HepG2 (cell line): ENCODE data around the gene ADAMTS12. TPM values are rescaled to one million over a fixed set of nuclear protein-coding genes. Genes with fewer than 3 reads are reported as not detected.

Experiments
- ATAC-seq: fragments of 200-7000 bp; cut with Tn5 transposase; 3 replicates; pipeline ENCODE4 v1.9.1; 2020; ENCODE audit warnings: mild to moderate bottlenecking, moderate library complexity
- BruUV-seq: library from RNA; stranded (reverse); fragments of 400-500 nt; replicated peaks from 2 replicates; lab custom pipeline; 2021; lab: Mats Ljungman, UMichigan
- CTCF ChIA-PET: fragments of 300-600 bp; formaldehyde crosslinking; extraction: SDS; loops from one replicate; lab custom pipeline; 2021; ENCODE audit warnings: low total read pairs, inconsistent platforms, low intra/inter-chr PET ratio; lab: Yijun Ruan, JAX
- POLR2A ChIA-PET: fragments of 350-600 bp; sonication (Branson Sonifier 250); formaldehyde crosslinking; loops from one replicate; lab custom pipeline; 2020; ENCODE audit warnings: antibody characterized with exemption, inconsistent platforms; lab: Yijun Ruan, JAX
- DNase-seq: peaks from one replicate; pipeline ENCODE4 v3.0.0-alpha.2; 2015; ENCODE audit warnings: low spot score
- FAIRE-seq: peaks from 3 replicates; lab custom pipeline; 2011; peaks lifted over from hg19 to GRCh38; lab: Jason Lieb, UNC
- H2AFZ ChIP-seq: one replicate; pipeline ENCODE4 v1.6.1; 2011; ENCODE audit warnings: low read length, inconsistent platforms
- H3K27ac ChIP-seq: fragments of 300-600 bp; 3 replicates; pipeline ENCODE4 v1.8.0; 2011; ENCODE audit warnings: mixed run types, mild to moderate bottlenecking, mixed read lengths, low read length, inconsistent platforms; ENCODE audit not compliant: insufficient read depth; ENCODE audit errors: extremely low read length
- H3K27me3 ChIP-seq, 2 experiments: fragments of 200-600 bp in 1 of 2; 2 replicates in 1 of 2; 3 replicates in 1 of 2; pipeline versions ENCODE4 v1.6.0 to v1.8.0; 2011; ENCODE audit warnings: low read length in 2 of 2, mild to moderate bottlenecking in 2 of 2, moderate library complexity in 2 of 2, inconsistent platforms in 1 of 2; ENCODE audit not compliant: insufficient read depth in 2 of 2, control insufficient read depth in 1 of 2
- H3K36me3 ChIP-seq, 2 experiments: fragments of 200-600 bp in 1 of 2; replicated peaks in 1 of 2; 2 replicates in 1 of 2; 3 replicates in 1 of 2; pipeline versions ENCODE4 v1.5.1 to v1.8.0; 2011; ENCODE audit warnings: low read length in 2 of 2, inconsistent platforms in 1 of 2; ENCODE audit not compliant: insufficient read depth in 2 of 2, control insufficient read depth in 1 of 2
- H3K4me1 ChIP-seq: 2 replicates; pipeline ENCODE4 v1.5.1; 2012; ENCODE audit warnings: low read length, inconsistent platforms; ENCODE audit not compliant: insufficient read depth
- H3K4me2 ChIP-seq: 2 replicates; pipeline ENCODE4 v1.6.0; 2011; ENCODE audit warnings: low read depth, low read length, inconsistent platforms
- H3K4me3 ChIP-seq, 3 experiments: fragments of 200-600 bp in 1 of 3; sonication (generic), shearing (Covaris generic) in 1 of 3; replicated peaks in 1 of 3; 2 replicates each; pipeline ENCODE4 v1.5.1; 2011 to 2016; ENCODE audit warnings: low read length in 3 of 3, inconsistent platforms in 2 of 3, low read depth in 2 of 3, mild to moderate bottlenecking in 2 of 3, control low read depth in 1 of 3, mixed read lengths in 1 of 3; ENCODE audit not compliant: insufficient read depth in 1 of 3
- H3K79me2 ChIP-seq: one replicate; pipeline ENCODE4 v1.6.1; 2011; ENCODE audit warnings: low read length, inconsistent platforms; ENCODE audit not compliant: insufficient read depth
- H3K9ac ChIP-seq: 2 replicates; pipeline ENCODE4 v1.6.0; 2011; ENCODE audit warnings: mild to moderate bottlenecking, low read depth, low read length, inconsistent platforms; ENCODE audit not compliant: insufficient read depth
- H3K9me3 ChIP-seq: 2 replicates; pipeline ENCODE4 v1.5.1; 2012; ENCODE audit warnings: mild to moderate bottlenecking, low read length
- H4K20me1 ChIP-seq: 2 replicates; pipeline ENCODE4 v1.6.0; 2011; ENCODE audit warnings: inconsistent platforms, mild to moderate bottlenecking, low read length, moderate library complexity; ENCODE audit not compliant: insufficient read depth
- KDM2A ChIP-seq: sonication (generic); formaldehyde crosslinking; IDR thresholded peaks from 2 replicates; pipeline ENCODE4 v1.4.0; 2020; ENCODE audit warnings: low read depth, missing genetic modification reagents, borderline replicate concordance
- PTBP1 ChIP-seq: fragments of 200-400 bp; formaldehyde crosslinking; IDR thresholded peaks from 2 replicates; pipeline ENCODE4 v1.6.1; 2018; ENCODE audit warnings: low read length, low read depth; ENCODE audit not compliant: poor library complexity, severe bottlenecking
- TBP ChIP-seq: sonication (generic); formaldehyde crosslinking; IDR thresholded peaks from 2 replicates; pipeline ENCODE4 v1.5.0; 2020; ENCODE audit warnings: missing genetic modification reagents
- TEAD3 ChIP-seq: optimal IDR thresholded peaks from 2 replicates; pipeline ENCODE3; 2016; ENCODE audit warnings: borderline replicate concordance
- TP53 ChIP-seq: sonication (generic); formaldehyde crosslinking; conservative IDR thresholded peaks from 2 replicates; pipeline ENCODE4 v1.4.0; 2020; ENCODE audit warnings: missing genetic modification reagents
- WIZ ChIP-seq: sonication (generic); formaldehyde crosslinking; IDR thresholded peaks from 2 replicates; pipeline ENCODE4 v1.5.1; 2020; ENCODE audit warnings: mild to moderate bottlenecking, missing genetic modification reagents
- ZNF572 ChIP-seq: sonication (generic); formaldehyde crosslinking; IDR thresholded peaks from 2 replicates; pipeline ENCODE4 v1.5.1; 2020; ENCODE audit warnings: mild to moderate bottlenecking, missing genetic modification reagents
- WGBS: methylation state at CpG from one replicate; pipeline ENCODE4 v1.1.6; 2017; ENCODE audit warnings: low lambda C conversion rate; 5-methylcytosine and 5-hydroxymethylcytosine counted together
- in situ Hi-C: cut with HindIII; loops from 2 replicates; pipeline ENCODE4 v1.10.0; 2017; ENCODE audit warnings: low pct_unique_long_range_greater_than_20kb; ENCODE audit not compliant: extremely low pct_ligation_motif_present
- intact Hi-C: fragments of 100-400 bp; cut with micrococcal nuclease; formaldehyde crosslinking; loops from one replicate; pipeline ENCODE4 v1.10.0; 2022; ENCODE audit not compliant: unreplicated experiment
- polyA plus RNA-seq, 8 experiments: library from polyadenylated mRNA; depleted of rRNA in 3 of 8; stranded (reverse) in 7 of 8; unstranded in 1 of 8; fragments of >200 nt; fragmentation: Illumina TruSeq in 4 of 8; extraction: Trizol in 4 of 8; gene quantifications; 2 replicates each; pipeline versions ENCODE4 v1.2.1 to v1.2.3, GENCODE V29; 2011 to 2016; ENCODE audit warnings: low read depth in 4 of 8, missing spikeins in 1 of 8, mixed read lengths in 1 of 8; ENCODE audit not compliant: insufficient read depth in 1 of 8
- total RNA-seq, 5 experiments: library from RNA; depleted of rRNA; stranded (reverse); fragments of >200 nt; fragmentation: Illumina TruSeq; extraction: Trizol; gene quantifications; 2 replicates each; pipeline ENCODE4 v1.2.3, GENCODE V29; 2016; ENCODE audit warnings: low read depth in 1 of 5
- TF ChIP-seq, protein P1 (sequence below): sonication (generic); formaldehyde crosslinking; IDR thresholded peaks from 2 replicates; pipeline ENCODE4 v1.5.1; 2020; ENCODE audit warnings: mild to moderate bottlenecking, missing genetic modification reagents, borderline replicate concordance
- TF ChIP-seq, protein P2 (sequence below): sonication (generic); formaldehyde crosslinking; IDR thresholded peaks from 2 replicates; pipeline ENCODE4 v1.4.0; 2020; ENCODE audit warnings: low read depth, mild to moderate bottlenecking, missing genetic modification reagents
- TF ChIP-seq, protein P3 (sequence below): sonication (generic); formaldehyde crosslinking; IDR thresholded peaks from 2 replicates; pipeline ENCODE4 v1.5.0; 2020; ENCODE audit warnings: mild to moderate bottlenecking, missing genetic modification reagents
- TF ChIP-seq, protein P4 (sequence below): sonication (generic); formaldehyde crosslinking; IDR thresholded peaks from 2 replicates; pipeline ENCODE4 v1.4.0; 2020; ENCODE audit warnings: mild to moderate bottlenecking, missing genetic modification reagents

Gene ADAMTS12
- total and polyA plus RNA-seq, 2 of the 13 experiments (the other 11 are each of a cell fraction or from before 2014, with no cell fraction given) = 0.03 TPM; not detected in 1

DNA sequence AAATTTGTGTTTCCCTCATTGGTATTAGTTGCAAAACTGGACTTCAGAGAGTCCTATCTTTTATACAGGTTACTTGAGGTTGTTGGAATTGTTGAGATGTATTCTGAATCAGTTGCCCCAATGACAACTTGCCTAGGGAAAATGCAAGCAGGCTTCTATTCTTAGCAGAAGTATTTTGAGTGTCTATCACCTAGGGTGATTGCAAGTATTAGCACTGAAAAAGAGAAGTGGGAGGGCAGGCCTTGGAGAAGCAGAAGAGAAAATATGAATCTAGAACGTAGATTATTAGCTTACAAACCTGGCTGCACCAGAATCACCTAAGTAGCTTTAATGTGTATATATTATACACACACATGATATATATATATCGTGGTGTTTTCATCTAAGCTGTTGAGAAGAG, 43.2 kb downstream of the ADAMTS12 start (continued):
- TF ChIP-seq ZNF572 (CRISPR knock-in tag) (no peak), WIZ (no peak), TBP (CRISPR knock-in tag) (no peak), KDM2A (CRISPR knock-in tag) (no peak), TEAD3 (CRISPR knock-in tag) (no peak), TP53 (no peak)
- TF ChIP-seq, protein P1, sequence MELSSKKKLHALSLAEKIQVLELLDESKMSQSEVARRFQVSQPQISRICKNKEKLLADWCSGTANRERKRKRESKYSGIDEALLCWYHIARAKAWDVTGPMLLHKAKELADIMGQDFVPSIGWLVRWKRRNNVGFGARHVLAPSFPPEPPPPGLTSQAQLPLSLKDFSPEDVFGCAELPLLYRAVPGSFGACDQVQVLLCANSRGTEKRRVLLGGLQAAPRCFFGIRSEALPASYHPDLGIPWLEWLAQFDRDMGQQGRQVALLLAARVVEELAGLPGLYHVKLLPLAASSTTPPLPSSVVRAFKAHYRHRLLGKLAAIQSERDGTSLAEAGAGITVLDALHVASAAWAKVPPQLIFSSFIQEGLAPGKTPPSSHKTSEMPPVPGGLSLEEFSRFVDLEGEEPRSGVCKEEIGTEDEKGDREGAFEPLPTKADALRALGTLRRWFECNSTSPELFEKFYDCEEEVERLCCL (CRISPR knock-in tag) = no peak

DNA sequence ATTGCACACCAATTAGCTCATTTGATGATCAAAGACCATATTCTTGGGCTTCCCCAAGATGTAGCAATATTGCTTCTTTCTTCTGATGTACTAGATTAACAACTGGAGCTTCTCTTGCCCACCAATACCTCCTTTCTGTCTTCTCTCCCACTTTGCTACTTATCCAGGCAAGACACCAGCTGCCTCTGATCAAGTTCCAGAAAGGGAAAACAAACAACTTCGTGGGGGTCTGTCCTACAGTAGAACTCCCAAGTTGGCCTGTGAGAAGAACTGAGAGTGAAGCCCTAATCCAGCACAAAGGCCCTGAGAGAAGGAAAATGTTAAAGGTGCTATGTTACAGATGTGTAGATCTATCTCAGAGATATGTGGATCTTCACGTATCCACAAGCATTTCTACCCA, 44.9 kb downstream of the ADAMTS12 start:
- Histone ChIP-seq H2AFZ (no peak overlapping the region), H4K20me1 (no peaks in the 10 kb centered on the region), H3K9ac (no peak overlapping the region), H3K27ac (no peak overlapping the region), H3K79me2 (no peaks in the 10 kb centered on the region), H3K4me1 (peaks cover 9% of the 10 kb centered on the region), H3K4me2 (no peak overlapping the region), H3K36me3 (no peaks in the 10 kb centered on the region), H3K4me3 (no peak overlapping the region), H3K9me3 (no peaks in the 10 kb centered on the region), H3K27me3 (no peaks in the 10 kb centered on the region; a peak in 1 of 5 replicates)
- 14% methylated on average over 2 of the region's 2 CpGs for WGBS
- intact Hi-C loops = no loop called here
- ChIA-PET CTCF (no interaction called here), POLR2A (no interaction called here)
- DNase-seq (no peak), ATAC-seq (no peak), FAIRE-seq (no peak)
- no TSS peak for BruUV-seq
- in situ Hi-C loops = no loop called here
- TF ChIP-seq, protein P2, sequence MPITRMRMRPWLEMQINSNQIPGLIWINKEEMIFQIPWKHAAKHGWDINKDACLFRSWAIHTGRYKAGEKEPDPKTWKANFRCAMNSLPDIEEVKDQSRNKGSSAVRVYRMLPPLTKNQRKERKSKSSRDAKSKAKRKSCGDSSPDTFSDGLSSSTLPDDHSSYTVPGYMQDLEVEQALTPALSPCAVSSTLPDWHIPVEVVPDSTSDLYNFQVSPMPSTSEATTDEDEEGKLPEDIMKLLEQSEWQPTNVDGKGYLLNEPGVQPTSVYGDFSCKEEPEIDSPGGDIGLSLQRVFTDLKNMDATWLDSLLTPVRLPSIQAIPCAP (CRISPR knock-in tag) = no peak
- TF ChIP-seq, protein P3, sequence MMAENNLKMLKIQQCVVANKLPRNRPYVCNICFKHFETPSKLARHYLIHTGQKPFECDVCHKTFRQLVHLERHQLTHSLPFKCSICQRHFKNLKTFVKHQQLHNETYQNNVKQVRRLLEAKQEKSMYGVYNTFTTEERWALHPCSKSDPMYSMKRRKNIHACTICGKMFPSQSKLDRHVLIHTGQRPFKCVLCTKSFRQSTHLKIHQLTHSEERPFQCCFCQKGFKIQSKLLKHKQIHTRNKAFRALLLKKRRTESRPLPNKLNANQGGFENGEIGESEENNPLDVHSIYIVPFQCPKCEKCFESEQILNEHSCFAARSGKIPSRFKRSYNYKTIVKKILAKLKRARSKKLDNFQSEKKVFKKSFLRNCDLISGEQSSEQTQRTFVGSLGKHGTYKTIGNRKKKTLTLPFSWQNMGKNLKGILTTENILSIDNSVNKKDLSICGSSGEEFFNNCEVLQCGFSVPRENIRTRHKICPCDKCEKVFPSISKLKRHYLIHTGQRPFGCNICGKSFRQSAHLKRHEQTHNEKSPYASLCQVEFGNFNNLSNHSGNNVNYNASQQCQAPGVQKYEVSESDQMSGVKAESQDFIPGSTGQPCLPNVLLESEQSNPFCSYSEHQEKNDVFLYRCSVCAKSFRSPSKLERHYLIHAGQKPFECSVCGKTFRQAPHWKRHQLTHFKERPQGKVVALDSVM (CRISPR knock-in tag) = no peak
- no peak for TF ChIP-seq PTBP1
- TF ChIP-seq, protein P4, sequence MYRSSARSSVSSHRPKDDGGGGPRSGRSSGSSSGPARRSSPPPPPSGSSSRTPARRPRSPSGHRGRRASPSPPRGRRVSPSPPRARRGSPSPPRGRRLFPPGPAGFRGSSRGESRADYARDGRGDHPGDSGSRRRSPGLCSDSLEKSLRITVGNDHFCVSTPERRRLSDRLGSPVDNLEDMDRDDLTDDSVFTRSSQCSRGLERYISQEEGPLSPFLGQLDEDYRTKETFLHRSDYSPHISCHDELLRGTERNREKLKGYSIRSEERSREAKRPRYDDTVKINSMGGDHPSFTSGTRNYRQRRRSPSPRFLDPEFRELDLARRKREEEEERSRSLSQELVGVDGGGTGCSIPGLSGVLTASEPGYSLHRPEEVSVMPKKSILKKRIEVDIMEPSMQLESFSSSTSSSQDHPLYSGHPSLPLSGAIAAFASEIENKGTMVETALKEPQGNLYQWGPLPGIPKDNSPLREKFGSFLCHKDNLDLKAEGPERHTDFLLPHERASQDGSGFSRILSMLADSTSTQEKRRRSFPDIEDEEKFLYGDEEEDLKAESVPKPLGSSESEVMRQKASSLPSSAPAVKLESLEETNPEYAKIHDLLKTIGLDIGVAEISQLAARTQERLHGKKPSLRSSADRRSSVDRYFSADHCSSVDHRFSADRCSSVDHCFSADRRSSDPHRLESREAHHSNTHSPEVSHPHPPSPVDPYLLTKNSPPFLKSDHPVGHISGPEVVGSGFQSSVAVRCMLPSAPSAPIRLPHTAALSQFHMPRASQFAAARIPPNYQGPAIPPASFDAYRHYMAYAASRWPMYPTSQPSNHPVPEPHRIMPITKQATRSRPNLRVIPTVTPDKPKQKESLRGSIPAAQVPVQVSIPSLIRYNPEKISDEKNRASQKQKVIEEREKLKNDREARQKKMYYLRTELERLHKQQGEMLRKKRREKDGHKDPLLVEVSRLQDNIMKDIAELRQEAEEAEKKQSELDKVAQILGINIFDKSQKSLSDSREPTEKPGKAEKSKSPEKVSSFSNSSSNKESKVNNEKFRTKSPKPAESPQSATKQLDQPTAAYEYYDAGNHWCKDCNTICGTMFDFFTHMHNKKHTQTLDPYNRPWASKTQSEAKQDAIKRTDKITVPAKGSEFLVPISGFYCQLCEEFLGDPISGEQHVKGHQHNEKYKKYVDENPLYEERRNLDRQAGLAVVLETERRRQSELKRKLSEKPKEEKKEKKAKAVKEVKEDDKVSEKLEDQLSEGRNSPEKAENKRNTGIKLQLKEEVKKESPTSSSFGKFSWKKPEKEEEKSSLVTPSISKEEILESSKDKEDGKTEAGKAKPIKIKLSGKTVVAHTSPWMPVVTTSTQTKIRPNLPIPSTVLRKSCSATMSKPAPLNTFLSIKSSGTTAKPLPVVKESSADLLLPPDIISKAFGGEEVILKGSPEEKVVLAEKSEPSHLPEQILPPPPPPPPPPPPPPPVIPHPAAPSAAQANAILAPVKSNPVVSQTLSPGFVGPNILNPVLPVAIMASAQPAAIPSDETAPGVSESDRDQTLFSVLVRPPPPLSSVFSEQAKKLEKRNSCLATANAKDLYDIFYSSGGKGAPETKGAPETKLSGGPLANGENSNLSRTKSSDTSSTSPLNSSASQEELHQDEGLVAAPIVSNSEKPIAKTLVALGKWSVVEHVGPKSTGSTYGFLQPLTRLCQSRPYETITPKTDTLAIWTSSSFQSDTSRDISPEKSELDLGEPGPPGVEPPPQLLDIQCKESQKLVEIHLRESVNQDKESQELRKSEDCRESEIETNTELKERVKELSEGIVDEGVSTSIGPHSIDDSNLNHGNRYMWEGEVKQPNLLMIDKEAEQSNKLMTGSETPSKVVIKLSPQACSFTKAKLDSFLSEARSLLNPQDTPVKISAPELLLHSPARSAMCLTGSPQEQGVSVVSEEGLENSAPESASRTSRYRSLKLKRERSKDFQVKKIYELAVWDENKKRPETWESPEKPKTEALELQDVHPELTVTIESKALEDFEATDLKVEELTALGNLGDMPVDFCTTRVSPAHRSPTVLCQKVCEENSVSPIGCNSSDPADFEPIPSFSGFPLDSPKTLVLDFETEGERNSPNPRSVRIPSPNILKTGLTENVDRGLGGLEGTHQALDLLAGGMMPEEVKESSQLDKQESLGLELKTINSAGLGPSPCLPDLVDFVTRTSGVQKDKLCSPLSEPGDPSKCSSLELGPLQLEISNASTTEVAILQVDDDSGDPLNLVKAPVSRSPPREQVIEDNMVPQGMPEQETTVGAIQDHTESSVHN (CRISPR knock-in tag) = no peak
